PC-9 (cell line): ENCODE data around the gene OTULIN. TPM values are rescaled to one million over a fixed set of nuclear protein-coding genes. Genes with fewer than 3 reads are reported as not detected.

ENCODE experiments used
- BruUV-seq: library from RNA; stranded (reverse); fragments of 400-500 nt; replicated peaks from 2 replicates; lab custom pipeline; 2021; lab: Mats Ljungman, UMichigan
- CTCF ChIA-PET: fragments of 300-600 bp; sonication (Branson Sonifier 250); formaldehyde crosslinking; loops from one replicate; lab custom pipeline; 2022; ENCODE audit warnings: antibody characterized with exemption; lab: Charles Lee
- POLR2A ChIA-PET: fragments of 300-600 bp; sonication (Branson Sonifier 250); formaldehyde crosslinking; loops from one replicate; lab custom pipeline; 2022; ENCODE audit warnings: antibody characterized with exemption; ENCODE audit not compliant: unreplicated experiment; lab: Charles Lee
- DNase-seq, 2 experiments: peaks; one replicate each; pipeline versions ENCODE4 v3.0.0 to v3.0.0-alpha.2; 2015 to 2022; ENCODE audit warnings: mixed read lengths in 1 of 2
- H2AFZ ChIP-seq: fragments of 200-600 bp; sonication (generic); 2 replicates; pipeline ENCODE4 v1.8.1; 2017; ENCODE audit warnings: antibody characterized with exemption
- H3F3A ChIP-seq: fragments of 200-600 bp; sonication (generic); 2 replicates; pipeline ENCODE4 v1.8.1; 2017; ENCODE audit warnings: antibody characterized with exemption, mild to moderate bottlenecking, low read depth; ENCODE audit not compliant: insufficient read depth
- H3K27ac ChIP-seq: fragments of 200-600 bp; sonication (generic); 2 replicates; pipeline ENCODE4 v1.6.1; 2016; ENCODE audit warnings: mixed run types
- H3K27me3 ChIP-seq: fragments of 200-600 bp; sonication (generic); 2 replicates; pipeline ENCODE4 v1.6.1; 2016; ENCODE audit warnings: low read depth, mixed run types; ENCODE audit not compliant: insufficient read depth
- H3K36me3 ChIP-seq: fragments of 200-600 bp; sonication (generic); 2 replicates; pipeline ENCODE4 v1.6.1; 2016; ENCODE audit warnings: low read depth, mixed run types
- H3K4me1 ChIP-seq: fragments of 200-600 bp; sonication (generic); replicated peaks from 2 replicates; pipeline ENCODE4 v1.6.1; 2016; ENCODE audit warnings: mixed run types; ENCODE audit not compliant: insufficient read depth
- H3K4me2 ChIP-seq: fragments of 200-600 bp; sonication (generic); 2 replicates; pipeline ENCODE4 v1.6.1; 2017; ENCODE audit warnings: mixed run types
- H3K4me3 ChIP-seq: fragments of 200-600 bp; sonication (generic); 2 replicates; pipeline ENCODE4 v1.6.1; 2016; ENCODE audit warnings: mixed run types
- H3K79me2 ChIP-seq: fragments of 200-600 bp; sonication (generic); 2 replicates; pipeline ENCODE4 v1.6.1; 2017; ENCODE audit warnings: low read depth, mixed run types
- H3K9me2 ChIP-seq: fragments of 200-600 bp; sonication (generic); 2 replicates; pipeline ENCODE4 v1.8.1; 2017; ENCODE audit warnings: mild to moderate bottlenecking; ENCODE audit not compliant: insufficient read depth
- H3K9me3 ChIP-seq: fragments of 200-600 bp; sonication (generic); 2 replicates; pipeline ENCODE4 v1.8.1; 2016; ENCODE audit warnings: low read depth; ENCODE audit not compliant: insufficient read depth
- H4K20me1 ChIP-seq: fragments of 200-600 bp; sonication (generic); 2 replicates; pipeline ENCODE4 v1.8.1; 2017; ENCODE audit not compliant: insufficient read depth
- CTCF ChIP-seq: fragments of 200-600 bp; sonication (generic); conservative IDR thresholded peaks from 2 replicates; pipeline ENCODE4 v1.6.1; 2017; ENCODE audit warnings: mixed run types, antibody characterized with exemption, mild to moderate bottlenecking, moderate library complexity
- EZH2 ChIP-seq: fragments of 200-600 bp; sonication (generic); IDR thresholded peaks from 2 replicates; pipeline ENCODE4 v1.8.0; 2017; ENCODE audit warnings: antibody characterized with exemption, low read depth
- intact Hi-C: fragments of 100-400 bp; cut with micrococcal nuclease; formaldehyde crosslinking; loops from one replicate; pipeline ENCODE4 v1.10.0; 2022; ENCODE audit not compliant: unreplicated experiment
- total RNA-seq: library from RNA; stranded (reverse); gene quantifications from 2 replicates; pipeline ENCODE4 v1.2.3, GENCODE V29; 2021

The OTULIN gene
- total RNA-seq, 1 experiment from 2014 or later: 77.2 TPM

GRCh38 chr5:14722923-14723322, 58.4 kb downstream of the OTULIN start:
- Histone ChIP-seq H3K4me2 (no peak overlapping the region), H3K36me3 (no peaks in the 10 kb centered on the region), H3K27me3 (no peaks in the 10 kb centered on the region), H3K4me1 (no peaks in the 10 kb centered on the region), H3K9me3 (no peaks in the 10 kb centered on the region; the same call in 1 of the 2 replicates), H3K79me2 (no peaks in the 10 kb centered on the region), H2AFZ (no peak overlapping the region), H4K20me1 (no peaks in the 10 kb centered on the region), H3F3A (no peaks in the 10 kb centered on the region), H3K27ac (no peak overlapping the region), H3K9me2 (no peaks in the 10 kb centered on the region), H3K4me3 (no peak overlapping the region)
- intact Hi-C loops: no loop called here
- BruUV-seq: no TSS peak
- ChIA-PET CTCF (no interaction called here), POLR2A (no interaction called here)
- no peak for TF ChIP-seq CTCF
- DNase-seq: no peak

- no peak overlapping the region for H2AFZ ChIP-seq
- H3K4me1 ChIP-seq: no peaks in the 10 kb centered on the region
- intact Hi-C loops: no loop called here
- H3K27me3 ChIP-seq: no peaks in the 10 kb centered on the region
- H4K20me1 ChIP-seq: no peaks in the 10 kb centered on the region
- H3K36me3 ChIP-seq: no peaks in the 10 kb centered on the region
- BruUV-seq: no TSS peak
- no peaks in the 10 kb centered on the region for H3K79me2 ChIP-seq
- POLR2A ChIA-PET: no interaction called here
- H3F3A ChIP-seq: no peaks in the 10 kb centered on the region
- TF ChIP-seq CTCF: no peak
- CTCF ChIA-PET: no interaction called here
- no peak overlapping the region for H3K4me2 ChIP-seq
- H3K4me3 ChIP-seq: no peak overlapping the region
- no peaks in the 10 kb centered on the region; the same call in 1 of the 2 replicates for H3K9me3 ChIP-seq
- H3K9me2 ChIP-seq: no peaks in the 10 kb centered on the region
- no peak overlapping the region for H3K27ac ChIP-seq
- DNase-seq: no peak
Measured at GRCh38 chr5:14723701-14724132, 59.2 kb downstream of the OTULIN start.

GRCh38 chr5:14724633-14725032, 60.1 kb downstream of the OTULIN start:
- H3K27me3 ChIP-seq: no peaks in the 10 kb centered on the region
- H3K4me3 ChIP-seq: no peak overlapping the region
- H3K36me3 ChIP-seq: no peaks in the 10 kb centered on the region
- H3K9me2 ChIP-seq: no peaks in the 10 kb centered on the region
- no peak overlapping the region for H3K4me2 ChIP-seq
- no peaks in the 10 kb centered on the region for H3K4me1 ChIP-seq
- TF ChIP-seq CTCF: no peak
- TF ChIP-seq EZH2: no peak
- CTCF ChIA-PET: interaction anchor here (0.8 to 1.3 kb wide), 2 partner anchors 39 to 74 kb away, joined by 3 to 7 read pairs; no protein-coding TSS in a partner anchor
- no peaks in the 10 kb centered on the region for H3F3A ChIP-seq
- no peak overlapping the region for H2AFZ ChIP-seq
- no TSS peak for BruUV-seq
- no peaks in the 10 kb centered on the region; the same call in 1 of the 2 replicates for H3K9me3 ChIP-seq
- no peak overlapping the region for H3K27ac ChIP-seq
- POLR2A ChIA-PET: no interaction called here
- no peaks in the 10 kb centered on the region for H3K79me2 ChIP-seq
- intact Hi-C loops: loop anchor here (5.0 kb wide), 1 partner anchor 142 kb away; the partner anchor contains the start of gene OTULINL
- H4K20me1 ChIP-seq: no peaks in the 10 kb centered on the region
- no peak for DNase-seq
